ENCODE data around the gene UGDH. TPM values are rescaled to one million over a fixed set of nuclear protein-coding genes. Genes with fewer than 3 reads are reported as not detected.
A peak's percentile ranks its signal among the peaks of the same experiment; 100 is the strongest.

The UGDH gene
- total RNA-seq = 10 to 100 TPM; 21.8 to 39.5 TPM

GRCh38 chr4:39527296-39528060, at the start of gene UGDH:
Gene UGDH, minus strand, starts transcription at chr4:39527439. Its CDS starts 5,927 bp downstream, at chr4:39521512.
- DNase-seq (ENCODE audit: low spot score) = peak; percentile 95
- no peaks in the 10 kb centered on the region for H3K9me3 Mint-ChIP-seq

DNA sequence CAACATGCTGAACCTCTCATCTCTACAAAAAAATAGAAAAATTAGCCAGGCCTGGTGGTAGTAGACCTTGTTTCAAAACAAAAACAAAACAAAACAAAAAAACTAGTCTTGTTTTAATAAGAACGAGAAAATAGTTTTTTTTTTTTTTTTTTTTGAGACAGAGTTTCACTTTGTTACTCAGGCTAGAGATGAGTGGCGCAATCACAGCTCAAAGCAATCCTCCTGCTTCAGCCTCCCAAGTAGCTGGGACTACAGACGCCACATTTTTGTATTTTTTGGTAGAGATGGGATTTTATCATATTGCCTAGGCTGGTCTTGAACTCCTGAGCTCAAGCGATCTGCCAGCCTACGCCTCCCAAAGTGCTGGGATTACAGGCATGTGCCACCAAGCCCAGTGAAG, 47.7 kb upstream of the UGDH start:
- no peak for ATAC-seq
- Mint-ChIP-seq H3K4me1 (ENCODE audit: low read depth in 2 of 2) (peaks cover 0 to 2% of the 10 kb centered on the region in 2 donors), H3K27ac (no peak overlapping the region), H3K9me3 (no peaks in the 10 kb centered on the region), H3K4me3 (no peak overlapping the region), H3K36me3 (no peaks in the 10 kb centered on the region), H3K27me3 (no peaks in the 10 kb centered on the region)
- DNase-seq (ENCODE audit: low spot score) = no peak

More at GRCh38 chr4:39527296-39528060, at the start of gene UGDH:
- no peaks in the 10 kb centered on the region for H3K27me3 Mint-ChIP-seq
- peaks cover 16 to 18% of the 10 kb centered on the region in 2 donors for H3K4me1 Mint-ChIP-seq (ENCODE audit: low read depth in 2 of 2)
- peak within 1 kb of the TSS; percentile 77 to 96 for H3K27ac Mint-ChIP-seq
- peaks cover 18% of the 10 kb centered on the region for H3K36me3 Mint-ChIP-seq
- H3K4me3 Mint-ChIP-seq = peak within 1 kb of the TSS; percentile 97
- ATAC-seq = peak; percentile 99

- H3K27ac Mint-ChIP-seq = no peak overlapping the region
- no peaks in the 10 kb centered on the region for H3K9me3 Mint-ChIP-seq
- peaks cover 5% of the 10 kb centered on the region in 2 donors for H3K4me1 Mint-ChIP-seq (ENCODE audit: low read depth in 2 of 2)
- ATAC-seq (no peak), DNase-seq (ENCODE audit: low spot score) (no peak)
- H3K4me3 Mint-ChIP-seq = no peak overlapping the region
- no peaks in the 10 kb centered on the region for H3K27me3 Mint-ChIP-seq
- no peaks in the 10 kb centered on the region for H3K36me3 Mint-ChIP-seq
Measured at GRCh38 chr4:39571504-39571903, 44.3 kb upstream of the UGDH start.

GRCh38 chr4:39571054-39571453, 43.8 kb upstream of the UGDH start:
- ATAC-seq = no peak
- H3K4me3 Mint-ChIP-seq = no peak overlapping the region
- H3K27me3 Mint-ChIP-seq = no peaks in the 10 kb centered on the region
- no peaks in the 10 kb centered on the region for H3K9me3 Mint-ChIP-seq
- peaks cover 3 to 5% of the 10 kb centered on the region in 2 donors for H3K4me1 Mint-ChIP-seq (ENCODE audit: low read depth in 2 of 2)
- no peak for DNase-seq (ENCODE audit: low spot score)
- H3K27ac Mint-ChIP-seq = no peak overlapping the region
- peaks cover 3% of the 10 kb centered on the region for H3K36me3 Mint-ChIP-seq

GRCh38 chr4:39569209-39569608, 42.0 kb upstream of the UGDH start:
- no peak for DNase-seq (ENCODE audit: low spot score)
- ATAC-seq = no peak
- Mint-ChIP-seq H3K4me1 (ENCODE audit: low read depth in 2 of 2) (peaks cover 5% of the 10 kb centered on the region in 2 donors), H3K9me3 (no peaks in the 10 kb centered on the region), H3K4me3 (no peak overlapping the region), H3K27ac (no peak overlapping the region), H3K27me3 (no peaks in the 10 kb centered on the region), H3K36me3 (peaks cover 4% of the 10 kb centered on the region)

DNA sequence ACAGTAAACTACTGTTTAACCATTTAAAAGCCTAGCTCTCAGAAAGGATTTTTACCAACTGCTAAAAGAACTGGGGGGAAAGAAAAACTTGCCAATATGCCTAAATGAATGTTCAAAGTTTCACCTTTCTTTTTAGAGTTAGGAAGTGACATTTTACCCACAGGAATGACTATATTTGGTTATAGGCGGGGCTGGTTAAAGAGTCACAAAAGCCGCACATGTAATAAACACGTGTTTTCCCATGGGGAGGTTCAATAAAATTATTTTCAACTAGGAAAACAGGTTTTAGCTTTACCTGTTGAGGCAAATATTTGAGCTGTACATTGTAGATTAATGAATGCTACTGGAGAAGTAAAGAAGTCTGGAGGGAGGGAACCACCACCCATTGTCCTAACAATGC, 41.6 kb upstream of the UGDH start:
- H3K4me1 Mint-ChIP-seq (ENCODE audit: low read depth in 2 of 2) = peaks cover 5% of the 10 kb centered on the region in 2 donors
- H3K4me3 Mint-ChIP-seq = no peak overlapping the region
- ATAC-seq (no peak), DNase-seq (ENCODE audit: low spot score) (no peak)
- no peaks in the 10 kb centered on the region for H3K27me3 Mint-ChIP-seq
- H3K27ac Mint-ChIP-seq = no peak overlapping the region
- H3K9me3 Mint-ChIP-seq = no peaks in the 10 kb centered on the region
- peaks cover 4% of the 10 kb centered on the region for H3K36me3 Mint-ChIP-seq

DNA sequence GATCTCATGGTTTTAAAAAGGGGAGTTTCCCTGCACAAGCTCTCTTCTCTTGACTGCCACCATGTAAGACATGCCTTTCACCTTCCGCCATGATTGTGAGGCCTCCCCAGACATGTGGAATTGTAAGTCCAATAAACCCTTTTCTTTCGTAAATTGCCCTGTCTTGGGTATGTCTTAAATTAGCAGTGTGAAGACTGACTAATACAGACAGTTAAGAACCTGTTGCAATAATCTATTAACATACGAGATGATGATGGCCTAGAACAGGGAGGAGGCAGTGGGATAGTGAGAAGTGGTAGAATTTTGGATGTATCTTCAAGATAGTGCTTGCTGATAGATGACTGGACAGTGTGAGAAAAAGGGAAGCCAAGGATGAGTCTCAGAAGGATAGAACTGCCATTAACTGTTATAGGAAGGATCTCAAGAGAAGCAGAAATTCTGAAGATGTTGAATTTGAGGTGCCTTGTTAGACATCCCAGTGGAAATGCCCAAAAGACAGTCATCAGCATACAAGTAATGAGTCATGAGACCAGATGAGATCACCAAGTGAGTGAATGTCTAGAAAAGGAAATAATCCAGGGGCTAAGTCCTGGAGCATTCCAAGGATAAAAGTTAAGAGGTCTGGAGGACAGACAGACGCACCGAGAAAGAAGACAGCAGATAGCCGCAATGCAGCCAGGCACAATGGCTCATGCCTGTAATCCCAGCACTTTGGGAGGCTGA, 38.8 kb upstream of the UGDH start:
- DNase-seq (ENCODE audit: low spot score) = no peak
- Mint-ChIP-seq H3K9me3 (no peaks in the 10 kb centered on the region), H3K27me3 (no peaks in the 10 kb centered on the region), H3K4me3 (no peak overlapping the region), H3K36me3 (peaks cover 4% of the 10 kb centered on the region), H3K27ac (no peak overlapping the region), H3K4me1 (ENCODE audit: low read depth in 2 of 2) (peaks cover 5% of the 10 kb centered on the region in 2 donors)
- ATAC-seq = no peak

DNA sequence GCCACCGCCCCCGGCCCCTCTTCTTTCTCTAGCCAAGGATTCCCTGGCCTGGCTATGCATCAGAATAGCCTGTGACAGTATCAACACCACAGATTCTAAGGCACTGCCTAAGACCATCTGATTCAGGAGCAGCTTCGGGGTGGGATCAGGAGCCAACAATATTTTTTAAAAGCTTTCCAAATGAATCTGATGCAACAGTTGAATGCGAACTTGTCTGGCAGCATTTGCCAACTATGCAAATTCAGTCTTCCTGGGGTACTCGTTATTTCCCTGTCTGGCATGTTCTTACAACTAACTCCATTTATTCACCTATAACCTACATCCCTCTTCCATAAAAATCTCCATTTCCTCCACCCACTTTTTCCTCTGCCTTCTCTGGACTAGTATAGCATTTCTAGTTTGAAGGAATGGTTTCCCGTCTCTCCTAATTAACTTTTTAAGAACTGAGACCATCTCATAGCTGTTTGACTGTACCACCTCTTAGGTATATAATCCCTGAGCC, 36.2 kb upstream of the UGDH start:
- H3K36me3 Mint-ChIP-seq = peaks cover 4% of the 10 kb centered on the region
- no peak overlapping the region for H3K4me3 Mint-ChIP-seq
- H3K4me1 Mint-ChIP-seq (ENCODE audit: low read depth in 2 of 2) = peaks cover 4 to 7% of the 10 kb centered on the region in 2 donors
- H3K27me3 Mint-ChIP-seq = no peaks in the 10 kb centered on the region
- H3K27ac Mint-ChIP-seq = no peak overlapping the region
- ATAC-seq (no peak), DNase-seq (ENCODE audit: low spot score) (no peak)
- no peaks in the 10 kb centered on the region for H3K9me3 Mint-ChIP-seq

- no peaks in the 10 kb centered on the region for H3K9me3 Mint-ChIP-seq
- no peak for ATAC-seq
- H3K4me1 Mint-ChIP-seq (ENCODE audit: low read depth in 2 of 2) = peaks cover 0 to 5% of the 10 kb centered on the region in 2 donors
- no peak overlapping the region for H3K4me3 Mint-ChIP-seq
- H3K27ac Mint-ChIP-seq = no peak overlapping the region
- DNase-seq (ENCODE audit: low spot score) = no peak
- H3K27me3 Mint-ChIP-seq = no peaks in the 10 kb centered on the region
- peaks cover 4% of the 10 kb centered on the region for H3K36me3 Mint-ChIP-seq
Measured at GRCh38 chr4:39562792-39563191, 35.6 kb upstream of the UGDH start.

DNA sequence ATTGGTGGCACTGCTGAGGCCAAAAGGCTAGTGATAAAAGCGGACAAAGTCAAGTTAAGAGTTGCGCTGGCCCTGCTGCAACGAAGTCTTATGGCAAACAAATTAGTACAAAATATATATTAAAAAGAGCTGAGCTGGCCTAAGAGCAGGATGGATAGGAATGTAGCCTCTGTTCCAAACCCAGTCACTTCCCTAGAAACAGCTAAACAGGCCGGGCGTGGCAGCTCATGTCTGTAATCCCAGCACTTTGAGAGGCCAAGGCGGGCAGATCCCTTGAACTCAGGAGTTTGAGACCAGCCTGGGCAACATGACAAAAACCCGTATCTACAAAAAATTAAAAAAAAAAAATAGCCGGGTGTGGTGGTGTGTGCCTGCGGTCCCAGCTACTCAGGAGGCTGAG, 32.4 kb upstream of the UGDH start:
- Mint-ChIP-seq H3K4me3 (no peak overlapping the region), H3K4me1 (ENCODE audit: low read depth in 2 of 2) (peaks cover 0 to 4% of the 10 kb centered on the region in 2 donors), H3K36me3 (no peaks in the 10 kb centered on the region), H3K9me3 (no peaks in the 10 kb centered on the region), H3K27me3 (no peaks in the 10 kb centered on the region), H3K27ac (no peak overlapping the region)
- DNase-seq (ENCODE audit: low spot score) (no peak), ATAC-seq (no peak)

DNA sequence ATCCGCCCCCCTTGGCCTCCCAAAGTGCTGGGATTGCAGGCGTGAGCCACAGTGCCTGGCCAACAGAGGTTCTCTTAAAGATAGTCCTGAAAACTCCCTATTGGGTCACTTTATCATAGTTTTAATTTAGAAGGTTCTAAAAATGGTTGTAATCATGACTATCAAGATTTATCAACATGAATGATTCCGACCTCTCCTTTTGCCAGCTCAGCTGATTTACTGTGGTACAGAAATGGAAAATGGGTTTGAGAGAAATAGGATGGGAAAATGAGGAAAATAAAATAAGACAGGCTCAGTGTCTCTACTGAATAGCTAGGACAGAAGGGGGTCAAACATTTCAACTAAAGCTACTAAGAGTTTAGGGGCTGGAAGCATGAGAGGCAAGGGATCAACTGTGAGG, 28.2 kb upstream of the UGDH start:
- no peak overlapping the region for H3K27ac Mint-ChIP-seq

GRCh38 chr4:39548425-39549067, 21.3 kb upstream of the UGDH start:
- Mint-ChIP-seq H3K36me3 (no peaks in the 10 kb centered on the region), H3K27me3 (no peaks in the 10 kb centered on the region), H3K27ac (no peak overlapping the region), H3K4me1 (ENCODE audit: low read depth in 2 of 2) (no peaks in the 10 kb centered on the region), H3K9me3 (no peaks in the 10 kb centered on the region), H3K4me3 (no peak overlapping the region)
- ATAC-seq (no peak), DNase-seq (ENCODE audit: low spot score) (no peak)

More for the DNA sequence above, 28.2 kb upstream of the UGDH start:
- Mint-ChIP-seq H3K9me3 (no peaks in the 10 kb centered on the region), H3K4me1 (ENCODE audit: low read depth in 2 of 2) (no peaks in the 10 kb centered on the region), H3K4me3 (no peak overlapping the region), H3K27me3 (no peaks in the 10 kb centered on the region), H3K36me3 (no peaks in the 10 kb centered on the region)
- DNase-seq (ENCODE audit: low spot score) = no peak
- ATAC-seq = no peak

- DNase-seq (ENCODE audit: low spot score) = no peak
- Mint-ChIP-seq H3K36me3 (no peaks in the 10 kb centered on the region), H3K4me1 (ENCODE audit: low read depth in 2 of 2) (no peaks in the 10 kb centered on the region), H3K9me3 (no peaks in the 10 kb centered on the region), H3K27ac (no peak overlapping the region), H3K27me3 (no peaks in the 10 kb centered on the region), H3K4me3 (no peak overlapping the region)
- ATAC-seq = no peak
Measured at GRCh38 chr4:39544580-39545315, 17.5 kb upstream of the UGDH start.

All from natural killer cell treated with Interleukin-12 subunit alpha and Interleukin-12 subunit beta and Interleukin-15 and Interleukin-18, amount 100 ng/mL, for 72 hours (primary cell).